MCF 10A (cell line): ENCODE results near the gene VMP1. TPM values are rescaled to one million over a fixed set of nuclear protein-coding genes. Genes with fewer than 3 reads are reported as not detected.
"Not testable (repeated sequence)": the region's sequence is repeated elsewhere in the genome, so short reads cannot be mapped to it uniquely, and the experiment has no call there.

Experiments used
- BruUV-seq: library from RNA; stranded (reverse); fragments of 400-500 nt; replicated peaks from 2 replicates; lab custom pipeline; 2021; lab: Mats Ljungman, UMichigan
- CTCF ChIA-PET: fragments of 300-600 bp; sonication (Branson Sonifier 250); formaldehyde crosslinking; extraction: SDS; loops from one replicate; lab custom pipeline; 2021; ENCODE audit warnings: antibody characterized with exemption, inconsistent platforms; lab: Yijun Ruan, JAX
- POLR2A ChIA-PET: fragments of 300-600, 350-650 bp; sonication (Branson Sonifier 250); formaldehyde crosslinking; extraction: SDS; loops from one replicate; lab custom pipeline; 2020; ENCODE audit warnings: antibody characterized with exemption, inconsistent platforms; lab: Yijun Ruan, JAX
- DNase-seq: peaks from one replicate; pipeline ENCODE4 v3.0.0-alpha.2; 2018; ENCODE audit not compliant: unreplicated experiment
- H3K27ac Mint-ChIP-seq: one replicate; pipeline ENCODE4 v1.8.0; 2022; ENCODE audit warnings: mild to moderate bottlenecking, low read depth, mixed read lengths; ENCODE audit not compliant: unreplicated experiment
- H3K27me3 Mint-ChIP-seq: one replicate; pipeline ENCODE4 v1.8.0; 2022; ENCODE audit warnings: mixed read lengths; ENCODE audit not compliant: insufficient read depth, unreplicated experiment
- H3K36me3 Mint-ChIP-seq: one replicate; pipeline ENCODE4 v1.8.0; 2022; ENCODE audit warnings: mild to moderate bottlenecking, moderate library complexity, mixed read lengths; ENCODE audit not compliant: insufficient read depth, unreplicated experiment
- H3K4me1 Mint-ChIP-seq: one replicate; pipeline ENCODE4 v1.8.0; 2022; ENCODE audit warnings: mixed read lengths; ENCODE audit not compliant: insufficient read depth, unreplicated experiment
- H3K4me3 Mint-ChIP-seq: one replicate; pipeline ENCODE4 v1.8.0; 2022; ENCODE audit warnings: mild to moderate bottlenecking, moderate library complexity, mixed read lengths; ENCODE audit not compliant: unreplicated experiment
- H3K9me3 Mint-ChIP-seq: one replicate; pipeline ENCODE4 v1.8.0; 2022; ENCODE audit warnings: mixed read lengths; ENCODE audit not compliant: unreplicated experiment
- CTCF ChIP-seq: fragments of 200-600 bp; IDR thresholded peaks from one replicate; pipeline ENCODE4 v1.8.0; 2022; ENCODE audit warnings: antibody characterized with exemption, mild to moderate bottlenecking; ENCODE audit not compliant: unreplicated experiment
- intact Hi-C: fragments of 100-400 bp; cut with micrococcal nuclease; formaldehyde crosslinking; loops from 2 replicates; pipeline ENCODE4 v1.14.1; 2022
- total RNA-seq: library from RNA; stranded (reverse); gene quantifications from 2 replicates; pipeline ENCODE4 v1.2.3, GENCODE V29; 2022

The VMP1 gene
- total RNA-seq, 1 experiment from 2014 or later: 228 TPM

GRCh38 chr17:59848385-59848668, 140.9 kb downstream of the VMP1 start:
- no peaks in the 10 kb centered on the region for H3K27me3 Mint-ChIP-seq
- intact Hi-C loops: loop anchor here (5.0 kb wide), 1 partner anchor 44 kb away; the partner anchor contains the start of genes RPS6KB1 and TUBD1
- peak overlapping the region; percentile 98 for H3K27ac Mint-ChIP-seq
- ChIA-PET POLR2A (interaction anchor here (0.8 to 14.0 kb wide), 10 partner anchors 10 to 230 kb away, joined by 3 to 720 read pairs (median 4); partner anchors contain the start of genes RPS6KB1 and TUBD1), CTCF (interaction anchor here (0.7 to 3.2 kb wide), 2 partner anchors 10 to 102 kb away, joined by 3 to 14 read pairs; no protein-coding TSS in a partner anchor)
- DNase-seq: no peak
- H3K4me3 Mint-ChIP-seq: peak overlapping the region; percentile 10
- TF ChIP-seq CTCF: no peak
- peaks cover 65% of the 10 kb centered on the region for H3K36me3 Mint-ChIP-seq
- no TSS peak for BruUV-seq
- H3K4me1 Mint-ChIP-seq: peaks cover 25% of the 10 kb centered on the region
- no peaks in the 10 kb centered on the region for H3K9me3 Mint-ChIP-seq

- Mint-ChIP-seq H3K27ac (peak overlapping the region; percentile 98), H3K4me3 (peak overlapping the region; percentile 10), H3K36me3 (peaks cover 64% of the 10 kb centered on the region), H3K4me1 (peaks cover 27% of the 10 kb centered on the region), H3K27me3 (no peaks in the 10 kb centered on the region), H3K9me3 (no peaks in the 10 kb centered on the region)
- peak; percentile 77 for DNase-seq
- CTCF ChIA-PET: interaction anchor here (0.7 to 3.2 kb wide), 3 partner anchors 10 to 102 kb away, joined by 3 to 14 read pairs (median 4); no protein-coding TSS in a partner anchor
- no peak for TF ChIP-seq CTCF
- no TSS peak for BruUV-seq
- POLR2A ChIA-PET: interaction anchor here (0.8 to 14.0 kb wide), 8 partner anchors 10 to 230 kb away, joined by 3 to 720 read pairs (median 4); partner anchors contain the start of genes RPS6KB1 and TUBD1
- intact Hi-C loops: loop anchor here (5.0 kb wide), 1 partner anchor 44 kb away; the partner anchor contains the start of genes RPS6KB1 and TUBD1
Observed at GRCh38 chr17:59848778-59849177, 141.3 kb downstream of the VMP1 start.

GRCh38 chr17:59850311-59850710, 142.9 kb downstream of the VMP1 start:
- not testable (repeated sequence) for BruUV-seq, H3K9me3 Mint-ChIP-seq, H3K4me3 Mint-ChIP-seq, DNase-seq, H3K27me3 Mint-ChIP-seq, H3K27ac Mint-ChIP-seq
- peaks cover 49% of the 10 kb centered on the region for H3K36me3 Mint-ChIP-seq
- intact Hi-C loops: loop anchor here (5.0 kb wide), 1 partner anchor 143 kb away; the partner anchor contains the start of genes PTRH2 and VMP1
- CTCF ChIA-PET: interaction anchor here (0.6 to 3.2 kb wide), 5 partner anchors 9 to 104 kb away, joined by 3 to 14 read pairs (median 4); no protein-coding TSS in a partner anchor
- POLR2A ChIA-PET: interaction anchor here (0.6 to 5.8 kb wide), 5 partner anchors 10 to 93 kb away, joined by 3 to 79 read pairs (median 3); no protein-coding TSS in a partner anchor
- peaks cover 27% of the 10 kb centered on the region for H3K4me1 Mint-ChIP-seq

GRCh38 chr17:59851439-59852375, 144.3 kb downstream of the VMP1 start:
- peaks cover 35% of the 10 kb centered on the region for H3K36me3 Mint-ChIP-seq
- H3K4me1 Mint-ChIP-seq: peaks cover 26% of the 10 kb centered on the region
- no peaks in the 10 kb centered on the region for H3K9me3 Mint-ChIP-seq
- ChIA-PET CTCF (no interaction called here), POLR2A (interaction anchor here (0.7 to 2.4 kb wide), 6 partner anchors 8 to 74 kb away, joined by 3 to 15 read pairs (median 3); no protein-coding TSS in a partner anchor)
- TF ChIP-seq CTCF: no peak
- H3K27me3 Mint-ChIP-seq: no peaks in the 10 kb centered on the region
- intact Hi-C loops: loop anchor here (5.0 kb wide), 1 partner anchor 144 kb away; the partner anchor contains the start of genes PTRH2 and VMP1
- peak overlapping the region; percentile 12 for H3K4me3 Mint-ChIP-seq
- peak overlapping the region; percentile 96 for H3K27ac Mint-ChIP-seq
- DNase-seq: peak; percentile 69
- TSS peak; percentile 5 for BruUV-seq

- intact Hi-C loops: loop anchor here (5.0 kb wide), 1 partner anchor 146 kb away; the partner anchor contains the start of genes PTRH2 and VMP1
- Mint-ChIP-seq H3K4me3 (peak overlapping the region; percentile 47), H3K4me1 (peaks cover 23% of the 10 kb centered on the region), H3K36me3 (peaks cover 24% of the 10 kb centered on the region), H3K27ac (peak overlapping the region; percentile 96)
- POLR2A ChIA-PET: interaction anchor here (1.0 to 2.4 kb wide), 5 partner anchors 11 to 70 kb away, joined by 4 to 15 read pairs (median 11); no protein-coding TSS in a partner anchor
- not testable (repeated sequence) for H3K27me3 Mint-ChIP-seq, DNase-seq, H3K9me3 Mint-ChIP-seq
- BruUV-seq: TSS peak; percentile 74
- CTCF ChIA-PET: interaction anchor here (0.6 to 2.0 kb wide), 4 partner anchors 10 to 124 kb away, joined by 3 to 7 read pairs (median 5); no protein-coding TSS in a partner anchor
Observed at GRCh38 chr17:59852847-59853167, 145.4 kb downstream of the VMP1 start.
